GM19023 (cell line): ENCODE results near the gene ADGRG6.
"Not testable (repeated sequence)": the region's sequence is repeated elsewhere in the genome, so short reads cannot be mapped to it uniquely, and the experiment has no call there.

ENCODE experiments used
- ATAC-seq: cut with Tn5 transposase; IDR thresholded peaks from one replicate; pipeline ENCODE4 v1.9.1; 2021; ENCODE audit warnings: mild to moderate bottlenecking, moderate library complexity; ENCODE audit not compliant: unreplicated experiment

Gene ADGRG6

DNA sequence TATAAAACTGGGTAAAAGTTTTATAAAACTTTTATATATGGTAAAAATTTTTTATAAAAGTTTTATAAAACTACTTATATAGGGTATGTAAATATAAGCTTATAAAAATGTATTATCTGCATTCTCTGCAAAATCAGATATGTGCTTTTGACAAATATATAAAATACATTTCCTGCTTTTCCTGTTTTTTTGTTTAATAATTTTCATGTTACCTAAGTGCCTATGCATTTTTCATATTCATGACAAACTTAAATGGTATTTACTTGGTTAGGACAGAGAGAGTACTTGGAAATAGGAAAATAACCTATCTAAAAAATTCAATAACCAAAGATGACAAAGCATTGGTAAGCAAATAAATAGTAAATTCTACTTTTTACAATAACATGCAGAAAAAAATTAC is 41.2 kb downstream of the ADGRG6 start:
- ATAC-seq, result no peak

DNA sequence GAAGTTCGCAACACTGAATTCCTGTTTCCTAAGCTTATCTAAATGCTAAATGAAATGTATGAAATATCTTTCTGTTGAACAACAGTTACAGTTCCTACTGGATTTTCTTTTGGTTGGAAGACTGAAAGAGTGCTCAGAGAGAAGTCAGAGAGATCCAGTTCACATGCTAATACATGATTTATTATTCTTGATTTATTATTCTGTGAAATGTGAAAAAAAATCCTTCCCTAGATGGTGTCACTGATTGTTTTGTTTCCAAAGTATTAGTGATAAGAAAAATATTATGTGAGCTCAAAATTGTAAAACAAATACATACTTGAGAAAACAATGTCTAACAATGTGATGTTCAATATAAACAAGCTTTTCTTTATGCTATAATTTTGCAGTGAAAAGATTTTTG is 42.1 kb downstream of the ADGRG6 start:
- no peak for ATAC-seq

DNA sequence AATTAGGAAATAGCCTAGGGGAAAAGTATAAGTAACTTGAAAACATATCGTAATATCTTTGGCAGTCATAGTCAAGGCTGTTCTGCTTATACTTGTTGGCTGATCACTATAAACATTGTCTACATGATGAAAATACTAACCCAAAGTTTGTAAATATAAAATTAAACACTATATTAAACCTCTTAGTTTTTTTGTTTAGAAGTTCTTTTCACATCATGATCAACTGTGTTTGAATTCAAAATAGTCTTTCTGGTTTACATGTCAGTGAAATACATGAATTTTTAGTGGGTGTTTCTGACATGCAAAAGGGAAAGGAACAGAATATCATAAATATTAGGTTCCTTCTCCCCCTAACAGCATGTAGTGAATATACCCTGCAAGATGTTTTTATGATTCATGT is 43.5 kb downstream of the ADGRG6 start:
- ATAC-seq, result no peak

DNA sequence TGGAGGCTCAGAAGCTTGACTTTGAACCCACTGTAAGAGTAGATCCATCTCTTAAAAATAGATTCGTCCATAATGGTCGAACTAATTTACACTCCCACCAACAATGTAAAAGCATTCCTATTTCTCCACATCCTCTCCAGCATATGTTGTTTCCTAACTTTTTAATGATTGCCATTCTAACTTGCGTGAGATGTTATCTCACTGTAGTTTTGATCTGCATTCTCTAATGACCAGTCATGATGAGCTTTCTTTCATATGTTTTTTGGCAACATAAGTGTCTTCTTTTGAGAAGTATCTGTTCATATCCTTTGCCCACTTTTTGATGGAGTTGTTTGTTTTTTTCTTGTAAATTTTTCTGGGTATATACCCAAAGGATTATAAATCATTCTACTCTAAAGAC is 44.4 kb downstream of the ADGRG6 start:
- ATAC-seq, result not testable (repeated sequence)

DNA sequence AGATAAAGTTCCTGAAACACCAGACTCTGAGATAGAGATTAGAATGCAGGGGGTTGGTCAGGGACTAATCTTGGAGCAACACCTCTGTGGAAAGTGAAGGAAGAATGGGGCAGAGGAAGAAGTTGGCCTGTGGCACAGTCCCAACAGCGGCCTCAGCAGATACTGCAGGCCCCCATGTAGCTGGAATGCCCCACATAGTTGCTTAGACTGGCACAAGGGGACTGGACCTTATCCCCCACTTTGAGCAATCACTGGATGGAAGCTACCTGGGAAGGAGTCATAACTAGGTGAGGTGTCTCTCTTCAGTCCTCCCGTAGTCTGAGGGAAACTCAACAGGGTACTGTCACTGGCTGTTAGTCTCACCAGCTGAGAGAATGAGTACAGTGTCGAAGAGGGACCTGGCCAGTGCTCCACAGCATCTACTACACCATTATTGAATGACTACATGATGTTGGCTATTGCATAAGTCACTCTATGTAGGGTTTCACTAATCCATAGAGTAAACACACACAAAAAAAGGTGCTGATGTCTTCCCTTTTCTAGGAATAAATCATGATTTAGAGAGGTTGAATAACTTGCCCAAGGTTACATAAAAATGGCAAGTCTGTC is 47.5 kb downstream of the ADGRG6 start:
- no peak for ATAC-seq

DNA sequence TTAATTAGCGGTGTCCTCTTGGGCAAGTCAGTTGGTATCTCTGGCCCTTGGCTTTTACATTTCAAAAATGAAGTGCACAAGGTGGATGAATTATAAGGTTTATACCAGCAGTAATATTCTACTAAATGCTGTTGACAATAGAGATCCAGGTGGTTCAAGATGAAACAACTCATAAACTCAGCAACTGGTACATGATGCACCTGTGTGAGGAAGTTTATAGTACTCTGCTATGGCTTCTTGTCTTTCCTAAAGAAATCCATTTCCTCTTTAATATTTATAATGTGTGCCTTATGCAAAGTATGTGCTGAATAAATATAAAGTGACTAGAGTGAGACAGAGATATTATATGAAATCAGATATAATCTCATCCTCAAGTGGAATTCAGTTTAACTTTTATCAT is 48.5 kb downstream of the ADGRG6 start:
- ATAC-seq, result no peak

DNA sequence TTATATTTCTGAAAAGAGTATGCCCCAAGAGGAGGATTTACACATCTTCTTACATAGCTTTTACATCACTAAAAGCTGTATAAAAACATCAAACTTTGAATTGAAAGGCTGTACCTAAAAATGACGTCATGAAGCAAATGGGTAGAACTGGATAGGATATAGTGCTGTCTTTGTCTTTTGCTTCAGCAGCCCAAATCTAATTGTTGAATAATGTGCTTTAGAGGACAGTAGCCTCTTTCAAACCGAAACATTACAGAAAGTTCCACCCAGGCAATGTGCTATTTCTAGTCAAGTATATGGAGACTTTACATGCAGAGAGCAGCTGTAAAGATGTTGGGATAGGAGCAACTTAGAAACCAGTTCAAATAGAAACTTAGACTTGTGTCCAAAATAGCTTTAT is 51.9 kb downstream of the ADGRG6 start:
- ATAC-seq, result no peak

DNA sequence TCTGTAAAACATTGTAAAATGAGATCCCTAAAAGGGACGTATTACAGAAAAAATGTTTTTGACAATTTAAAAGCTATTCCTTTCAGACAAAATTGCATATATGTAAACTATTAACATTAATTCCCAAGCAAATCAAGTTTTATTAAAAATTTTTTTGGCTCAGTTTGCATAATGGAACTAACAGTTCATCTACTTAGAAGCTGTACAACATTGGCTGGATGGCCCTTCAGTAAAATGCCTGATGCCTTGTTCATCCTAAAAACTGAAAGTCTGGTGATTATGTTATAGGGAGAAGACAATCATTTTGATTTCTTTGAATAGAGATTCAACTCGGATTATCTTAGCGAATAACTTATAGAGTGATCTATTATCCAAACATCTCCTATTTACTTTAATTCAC is 52.8 kb downstream of the ADGRG6 start:
- no peak for ATAC-seq

DNA sequence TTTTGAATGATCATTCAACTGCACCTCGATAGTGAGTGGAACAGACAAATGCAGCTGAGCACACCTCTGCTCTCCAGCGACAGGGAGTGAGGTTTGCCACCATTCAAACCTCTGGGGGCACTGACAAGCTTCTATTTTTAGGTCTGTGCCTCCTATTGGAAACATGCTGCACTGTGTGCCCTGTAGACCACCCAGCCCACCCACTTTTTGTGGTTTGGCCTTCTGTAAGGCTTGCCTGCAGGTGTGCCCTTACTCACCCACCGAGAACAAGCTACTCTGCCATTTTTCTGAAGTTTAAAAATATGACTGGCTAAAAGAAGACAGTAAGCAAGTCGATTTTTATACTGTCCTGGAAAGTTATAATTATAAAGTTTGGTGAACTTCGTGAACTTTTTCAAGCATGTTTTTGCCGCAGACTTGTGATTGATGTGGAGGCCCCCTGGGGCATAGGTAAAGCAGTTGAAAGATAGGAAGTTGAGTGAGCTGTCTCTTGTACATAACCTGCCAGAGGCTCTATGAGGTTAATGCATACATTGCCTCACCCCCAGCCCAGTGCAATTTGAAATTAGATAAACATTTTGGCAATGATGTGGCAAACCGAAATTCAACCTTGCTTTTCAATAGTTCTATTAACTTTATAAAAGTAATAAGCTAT is 53.8 kb downstream of the ADGRG6 start:
- no peak for ATAC-seq

DNA sequence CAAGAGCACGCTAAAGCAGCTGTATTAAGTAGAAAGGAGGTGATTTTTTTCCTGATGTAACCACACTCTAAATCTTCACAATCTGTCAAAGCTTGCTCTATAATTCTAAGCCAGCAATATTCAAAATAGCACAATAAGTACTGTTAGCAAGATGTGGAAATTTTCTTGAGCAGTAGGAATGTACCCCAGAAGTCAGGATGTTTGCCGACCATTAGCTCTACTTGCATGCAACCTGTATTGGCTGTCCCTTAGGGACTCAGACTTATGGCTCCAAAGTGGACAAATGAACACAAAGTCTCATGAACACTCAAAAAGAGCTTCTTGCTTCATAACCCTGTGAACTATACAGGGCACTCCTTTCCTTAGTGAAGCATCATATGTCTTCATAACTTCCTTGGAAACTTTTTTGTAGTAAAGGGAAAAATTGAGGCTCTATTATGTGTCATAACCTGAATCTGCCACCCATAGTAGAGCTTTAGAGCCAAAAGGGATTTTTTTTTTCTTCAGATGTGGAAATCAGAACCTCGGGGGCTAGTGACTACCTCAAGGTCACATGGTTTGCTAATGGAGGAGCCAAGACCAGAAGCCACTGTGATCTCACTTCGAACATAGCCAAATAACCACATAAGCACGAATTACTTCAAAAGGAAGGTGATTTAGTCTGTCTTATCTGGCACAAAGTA is 54.5 kb downstream of the ADGRG6 start:
- no peak for ATAC-seq

DNA sequence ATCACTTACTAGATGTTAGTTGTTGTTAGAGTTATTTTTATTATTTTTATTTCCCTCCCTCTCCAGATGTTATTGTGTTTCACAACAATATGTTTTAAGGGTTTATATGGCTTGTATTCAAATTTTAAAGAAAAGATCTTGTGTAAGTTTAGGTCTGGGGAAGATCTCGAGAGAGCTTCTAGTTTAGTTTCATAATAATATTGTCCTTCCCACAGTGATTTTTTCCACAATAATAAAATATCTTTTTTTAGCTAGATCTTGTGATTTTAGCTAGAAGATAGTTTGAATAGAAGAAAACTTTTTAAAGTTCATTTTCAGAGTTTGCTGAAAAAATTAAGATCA is 55.0 kb downstream of the ADGRG6 start:
- no peak for ATAC-seq

DNA sequence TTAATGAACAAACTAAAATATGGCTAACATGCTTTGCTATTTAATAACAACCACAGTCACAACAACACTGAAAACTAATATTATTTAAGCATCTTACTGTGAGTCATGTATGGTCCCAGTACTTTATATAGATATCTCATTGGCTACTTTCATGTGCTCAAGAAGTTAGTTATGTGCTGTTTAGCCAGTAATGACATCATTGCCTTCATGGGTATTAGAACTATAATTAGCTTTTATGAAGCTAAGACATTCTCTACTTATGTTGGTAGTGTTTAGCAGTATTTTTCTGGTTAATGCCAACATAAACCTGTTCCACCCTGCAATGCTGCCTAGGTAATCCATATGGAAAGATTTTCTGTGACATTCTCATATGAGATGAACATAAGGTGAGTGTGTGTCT is 56.1 kb downstream of the ADGRG6 start:
- no peak for ATAC-seq

DNA sequence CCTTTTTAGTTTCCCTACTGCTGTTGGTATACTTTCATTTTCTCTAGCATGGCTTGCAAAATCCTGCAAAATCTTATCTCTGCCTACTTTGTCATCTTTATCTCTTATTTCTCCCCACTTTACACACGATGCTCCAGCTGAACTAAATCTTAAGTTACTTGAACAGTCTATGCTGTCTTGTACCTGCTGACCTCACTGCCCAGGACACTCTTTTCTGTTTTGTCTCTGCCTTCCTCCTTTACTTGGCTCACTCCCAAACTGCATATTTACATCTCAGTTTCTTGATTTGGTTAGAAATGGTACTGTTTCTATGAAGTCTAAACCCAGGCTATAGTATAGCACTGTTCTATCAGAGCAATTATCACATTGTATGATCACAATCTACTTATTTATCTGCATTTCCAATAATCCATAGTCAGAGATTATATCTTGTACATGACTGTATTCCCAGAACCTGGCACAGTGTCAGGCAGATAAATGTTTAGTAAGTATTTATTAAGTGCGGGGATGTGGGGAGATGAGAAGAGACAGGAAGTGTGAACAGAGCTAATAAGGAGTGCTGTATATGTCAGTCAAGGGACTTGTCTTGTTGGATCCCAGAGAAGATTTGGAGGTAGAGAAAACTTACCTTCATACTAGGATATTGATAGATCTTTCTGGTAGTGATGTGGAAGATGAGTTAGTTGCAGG is 57.6 kb downstream of the ADGRG6 start:
- ATAC-seq, result no peak

DNA sequence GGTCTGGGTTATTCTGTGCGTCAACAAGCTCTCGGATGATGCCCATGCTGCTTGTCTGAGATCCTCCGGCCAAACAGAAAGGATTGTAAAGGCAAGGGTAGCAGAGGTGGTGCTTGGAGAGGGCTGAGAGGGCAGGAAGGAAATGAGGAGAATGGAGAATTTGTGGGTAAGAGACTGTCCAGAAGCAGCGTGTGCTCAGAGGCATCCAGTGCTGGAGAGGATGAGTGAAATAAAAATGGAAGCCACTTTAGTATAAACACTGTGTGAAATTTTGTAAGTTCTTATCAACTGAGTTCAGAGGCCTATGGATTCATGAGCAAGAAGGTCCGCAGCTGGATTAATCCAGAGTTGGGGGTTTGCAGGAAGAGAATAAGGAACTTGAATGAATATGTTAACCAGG is 59.5 kb downstream of the ADGRG6 start:
- no peak for ATAC-seq

DNA sequence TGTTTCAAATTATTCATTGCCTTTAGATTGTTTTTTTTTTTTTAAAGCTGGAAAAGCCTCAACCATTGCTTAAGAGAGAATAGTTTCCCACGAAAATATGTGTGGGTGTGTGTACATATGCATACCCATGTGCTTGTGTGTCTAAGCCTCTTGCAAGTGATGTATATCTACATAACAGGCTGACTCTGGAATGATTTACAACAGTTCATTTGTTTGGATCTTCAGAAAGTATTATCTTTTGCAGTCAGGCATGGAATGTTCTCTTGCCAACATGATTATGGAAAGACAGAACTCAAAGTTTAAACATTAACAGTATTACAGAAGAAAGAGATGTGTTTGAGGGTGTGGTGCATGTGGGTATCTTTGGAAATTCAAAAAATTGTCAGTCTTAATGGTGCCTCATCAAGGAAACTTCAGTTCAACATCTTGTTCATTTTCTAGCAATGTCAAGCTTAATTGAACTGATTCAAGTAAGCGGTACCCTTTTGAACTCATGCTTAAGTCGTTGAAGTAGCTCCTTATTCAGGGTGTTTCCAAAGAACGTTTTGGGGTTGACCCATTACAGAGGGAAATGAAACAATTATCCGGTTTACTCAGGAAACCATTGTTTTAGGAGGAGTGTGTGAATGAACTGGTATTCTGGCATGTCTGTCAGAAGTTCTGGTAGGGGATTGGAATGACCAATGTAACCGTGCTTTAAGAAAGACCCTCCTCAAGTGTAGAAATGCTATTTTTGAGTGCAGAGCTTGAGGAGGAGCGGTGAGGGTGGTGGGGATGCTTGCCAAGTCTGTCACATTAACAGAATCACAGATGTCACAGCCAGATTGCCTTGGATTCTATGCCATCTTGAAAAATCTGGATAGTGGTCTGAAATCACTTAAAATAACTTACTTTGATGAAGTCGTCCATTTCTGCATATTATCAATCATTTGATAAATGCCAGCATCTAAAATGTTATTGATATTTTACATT is 60.3 kb downstream of the ADGRG6 start:
- no peak for ATAC-seq

DNA sequence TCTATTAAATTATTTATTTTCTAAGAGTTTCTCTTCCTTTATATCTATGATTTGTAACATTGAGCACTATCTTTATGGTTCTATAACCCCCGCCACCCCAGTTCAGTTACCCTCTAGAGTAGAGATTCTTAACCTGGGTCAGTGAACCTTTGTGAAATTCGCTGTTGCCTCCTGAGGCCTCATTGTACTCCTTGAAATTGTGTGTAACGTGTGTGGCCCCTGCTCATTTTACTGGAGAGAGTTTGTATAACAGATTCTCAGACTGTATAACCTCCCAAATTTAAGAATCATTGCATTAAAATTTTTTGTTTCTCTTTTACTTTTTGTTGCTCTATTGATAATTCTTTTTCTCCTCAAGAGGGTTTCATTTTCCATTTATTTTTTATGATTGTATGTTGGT is 65.3 kb downstream of the ADGRG6 start:
- ATAC-seq, result no peak

DNA sequence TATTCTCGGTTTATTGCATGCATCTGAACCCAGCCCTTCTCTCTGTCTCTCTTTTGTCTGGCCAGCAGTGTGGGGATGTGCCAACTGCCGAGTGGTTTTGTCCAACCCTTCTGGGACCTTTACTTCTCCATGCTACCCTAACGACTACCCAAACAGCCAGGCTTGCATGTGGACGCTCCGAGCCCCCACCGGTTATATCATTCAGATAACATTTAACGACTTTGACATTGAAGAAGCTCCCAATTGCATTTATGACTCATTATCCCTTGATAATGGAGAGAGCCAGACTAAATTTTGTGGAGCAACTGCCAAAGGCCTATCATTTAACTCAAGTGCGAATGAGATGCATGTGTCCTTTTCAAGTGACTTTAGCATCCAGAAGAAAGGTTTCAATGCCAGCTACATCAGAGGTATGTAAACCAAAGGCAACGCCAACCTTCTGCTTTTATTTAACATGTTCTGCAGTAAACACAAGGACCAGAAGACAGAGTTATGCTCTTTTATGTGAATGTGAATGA is 65.8 kb downstream of the ADGRG6 start:
- no peak for ATAC-seq

DNA sequence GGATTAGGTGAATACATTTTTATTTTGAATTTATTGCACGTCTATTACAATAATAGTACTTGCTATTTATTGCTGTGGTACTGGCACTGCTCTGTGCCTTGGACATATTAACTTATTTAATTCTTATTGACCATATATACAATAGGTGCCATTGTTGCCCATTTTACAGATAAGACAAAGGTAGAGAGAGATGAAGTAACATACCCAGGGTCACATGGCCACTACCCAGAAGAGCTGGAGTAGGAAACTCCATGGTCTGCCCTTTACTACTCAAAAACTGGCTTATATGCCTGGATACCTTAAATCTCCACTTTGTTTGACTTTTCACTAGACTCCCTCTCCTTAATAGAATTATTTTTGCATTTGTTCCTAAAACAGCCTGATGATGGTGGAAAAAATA is 67.5 kb downstream of the ADGRG6 start:
- ATAC-seq, result no peak

DNA sequence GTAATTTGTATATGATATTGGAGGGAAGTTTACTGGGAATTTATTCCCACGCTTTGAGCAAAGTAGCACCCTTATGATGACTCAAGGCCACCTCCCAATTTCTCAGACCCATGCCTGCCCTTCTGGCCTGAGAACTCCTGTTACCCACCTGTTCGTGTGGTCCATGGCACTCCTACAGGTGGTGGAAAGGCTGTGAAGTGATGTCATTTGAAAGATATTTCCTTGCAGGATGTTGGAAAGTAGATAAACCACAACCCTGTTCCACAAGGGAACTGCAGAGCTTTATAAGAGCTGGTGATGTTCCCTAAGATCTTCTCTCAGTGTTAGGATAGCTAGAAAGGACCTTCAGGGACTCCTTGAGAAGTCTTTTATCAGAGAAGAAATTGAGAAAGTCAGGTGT is 70.5 kb downstream of the ADGRG6 start:
- no peak for ATAC-seq

DNA sequence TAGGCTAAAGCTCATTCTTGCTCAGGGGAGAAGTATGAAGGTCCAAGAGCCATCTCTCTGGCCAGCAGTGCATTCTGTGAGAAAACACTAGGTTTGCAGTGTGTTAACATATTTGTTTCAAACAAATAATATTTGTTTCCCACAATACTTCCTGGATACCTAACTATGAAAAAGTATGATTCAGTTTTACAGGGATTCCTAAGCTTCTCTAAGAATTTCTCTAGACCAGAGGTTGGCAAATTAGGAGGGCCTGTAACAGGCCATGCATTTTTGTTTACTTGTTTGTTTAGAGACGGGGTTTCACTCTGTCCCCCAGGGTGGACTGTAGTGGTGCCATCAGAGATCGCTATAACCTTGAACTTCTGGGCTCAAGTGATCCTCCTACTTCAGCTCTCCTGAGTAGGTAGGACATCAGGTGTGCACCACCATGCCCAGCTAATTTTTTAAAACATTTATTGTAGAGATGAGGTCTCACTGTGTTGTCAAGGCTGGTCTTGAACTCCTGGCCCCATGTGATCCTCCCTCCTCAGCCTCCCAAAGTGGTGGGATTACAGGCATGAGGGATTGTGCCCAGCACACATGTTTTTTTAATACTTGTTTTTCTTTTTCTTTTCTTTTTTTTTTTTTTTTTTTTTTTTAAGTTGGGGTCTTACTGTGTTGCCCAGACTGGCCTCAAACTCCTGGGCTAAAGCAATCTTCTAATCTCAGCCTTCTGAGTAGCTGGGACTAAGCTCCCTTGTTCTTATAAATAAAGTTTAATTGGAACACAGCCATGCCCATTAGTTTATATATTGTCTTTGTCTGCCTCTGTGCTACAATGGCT is 71.7 kb downstream of the ADGRG6 start:
- ATAC-seq, result no peak
